HCT116 (cell line): ENCODE measurements around the gene USP24. TPM values are rescaled to one million over a fixed set of nuclear protein-coding genes. Genes with fewer than 3 reads are reported as not detected.

Source experiments
- ATAC-seq: fragments of 200-7000 bp; cut with Tn5 transposase; 2 replicates; pipeline ENCODE4 v1.9.1; 2020; ENCODE audit warnings: mild to moderate bottlenecking, moderate library complexity
- BruUV-seq: library from RNA; stranded (reverse); fragments of 400-500 nt; replicated peaks from 2 replicates; lab custom pipeline; 2021; lab: Mats Ljungman, UMichigan
- CTCF ChIA-PET: fragments of 300-600 bp; sonication (Branson Sonifier 250); formaldehyde crosslinking; loops from one replicate; lab custom pipeline; 2021; ENCODE audit warnings: antibody characterized with exemption; lab: Charles Lee
- POLR2A ChIA-PET: fragments of 300-600, 350-600 bp; sonication (Branson Sonifier 250); formaldehyde crosslinking; loops from one replicate; lab custom pipeline; 2021; ENCODE audit warnings: antibody characterized with exemption; lab: Charles Lee
- RAD21 ChIA-PET, 2 experiments: fragments of 300-600 bp; sonication (Branson Sonifier 250); formaldehyde crosslinking; loops; one replicate each; lab custom pipeline; 2023; ENCODE audit warnings: low total read pairs in 2 of 2; ENCODE audit not compliant: uncharacterized antibody in 2 of 2, unreplicated experiment in 2 of 2, low non-redundant PET in 1 of 2; lab: Charles Lee
- DNase-seq: peaks from one replicate; pipeline ENCODE4 v3.0.0-alpha.2; 2010; ENCODE audit warnings: low read depth, low spot score
- H2AFZ ChIP-seq: fragments of 200-600 bp; shearing (Covaris generic), sonication (generic); 2 replicates; pipeline ENCODE4 v1.6.1; 2017; ENCODE audit warnings: low read depth, mixed run types, mixed read lengths, antibody characterized with exemption, low read length; ENCODE audit not compliant: poor library complexity, severe bottlenecking
- H3K27ac ChIP-seq: 2 replicates; pipeline ENCODE4 v1.5.1; 2012; ENCODE audit warnings: low read depth, low read length
- H3K27me3 ChIP-seq: fragments of 200-600 bp; sonication (generic); 2 replicates; pipeline ENCODE4 v1.6.1; 2016; ENCODE audit warnings: mixed run types, low read length, mixed read lengths; ENCODE audit not compliant: insufficient read depth
- H3K36me3 ChIP-seq, 2 experiments: fragments of 200-500 bp in 1 of 2; fragments of 200-600 bp in 1 of 2; sonication (Bioruptor generic) in 1 of 2; sonication (generic) in 1 of 2; 2 replicates each; pipeline versions ENCODE4 v1.5.1 to v1.6.1; 2014 to 2016; ENCODE audit warnings: low read length in 2 of 2, inconsistent platforms in 1 of 2, mixed read lengths in 1 of 2, mixed run types in 1 of 2; ENCODE audit not compliant: insufficient read depth in 2 of 2, control insufficient read depth in 1 of 2
- H3K4me1 ChIP-seq, 2 experiments: fragments of 200-600 bp in 1 of 2; sonication (generic) in 1 of 2; 2 replicates each; pipeline versions ENCODE4 v1.5.1 to v1.6.1; 2012 to 2017; ENCODE audit warnings: low read length in 2 of 2, inconsistent platforms in 1 of 2, mild to moderate bottlenecking in 1 of 2, mixed read lengths in 1 of 2, mixed run types in 1 of 2, moderate library complexity in 1 of 2; ENCODE audit not compliant: insufficient read depth in 2 of 2, control insufficient read depth in 1 of 2
- H3K4me2 ChIP-seq: fragments of 200-600 bp; sonication (generic); 2 replicates; pipeline ENCODE4 v1.6.1; 2017; ENCODE audit warnings: mixed run types, low read length, mixed read lengths
- H3K4me3 ChIP-seq, 2 experiments: fragments of 200-600 bp in 1 of 2; sonication (generic) in 1 of 2; replicated peaks in 1 of 2; 2 replicates each; pipeline ENCODE4 v1.5.1; 2011 to 2016; ENCODE audit warnings: low read length in 2 of 2, control low read depth in 1 of 2, low read depth in 1 of 2, mild to moderate bottlenecking in 1 of 2, mixed read lengths in 1 of 2, mixed run types in 1 of 2
- H3K79me2 ChIP-seq: fragments of 200-600 bp; sonication (generic); 2 replicates; pipeline ENCODE4 v1.6.1; 2017; ENCODE audit warnings: mild to moderate bottlenecking, mixed run types, low read length, moderate library complexity, mixed read lengths; ENCODE audit not compliant: insufficient read depth
- H3K9ac ChIP-seq: fragments of 200-600 bp; sonication (generic); 2 replicates; pipeline ENCODE4 v1.6.1; 2016; ENCODE audit warnings: low read length, mixed read lengths
- H3K9me2 ChIP-seq: fragments of 200-600 bp; sonication (generic), shearing (Covaris generic); 2 replicates; pipeline ENCODE4 v1.6.1; 2017; ENCODE audit warnings: mixed run types, mild to moderate bottlenecking, moderate library complexity; ENCODE audit not compliant: insufficient read depth
- H3K9me3 ChIP-seq, 2 experiments: fragments of 200-500 bp in 1 of 2; fragments of 200-600 bp in 1 of 2; sonication (Bioruptor generic) in 1 of 2; sonication (generic) in 1 of 2; 2 replicates each; pipeline ENCODE4 v1.6.1; 2014 to 2017; ENCODE audit warnings: low read length in 2 of 2, mixed read lengths in 2 of 2, inconsistent platforms in 1 of 2, low read depth in 1 of 2, mild to moderate bottlenecking in 1 of 2, mixed run types in 1 of 2, moderate library complexity in 1 of 2; ENCODE audit not compliant: control insufficient read depth in 1 of 2, insufficient read depth in 1 of 2
- H4K20me1 ChIP-seq: fragments of 200-600 bp; sonication (generic), shearing (Covaris generic); 2 replicates; pipeline ENCODE4 v1.6.1; 2017; ENCODE audit warnings: mixed run types, mild to moderate bottlenecking, moderate library complexity; ENCODE audit not compliant: insufficient read depth
- CEBPB ChIP-seq: IDR thresholded peaks from 2 replicates; pipeline ENCODE4 v1.6.1; 2012; ENCODE audit warnings: low read depth
- EZH2 ChIP-seq: fragments of 200-600 bp; sonication (generic); IDR thresholded peaks from 2 replicates; pipeline ENCODE4 v1.6.1; 2017; ENCODE audit warnings: antibody characterized with exemption, mixed run types
- FOSL1 ChIP-seq: IDR thresholded peaks from 2 replicates; pipeline ENCODE4 v1.6.1; 2012; ENCODE audit warnings: low read depth
- JUND ChIP-seq: IDR thresholded peaks from 2 replicates; pipeline ENCODE4 v1.6.1; 2012
- POLR2A ChIP-seq: IDR thresholded peaks from 2 replicates; pipeline ENCODE4 v1.7.0; 2011; ENCODE audit warnings: borderline replicate concordance; ENCODE audit not compliant: insufficient read depth, insufficient read length; ENCODE audit errors: extremely low read depth
- TCF7L2 ChIP-seq: IDR thresholded peaks from 2 replicates; pipeline ENCODE4 v1.7.0; 2011; ENCODE audit warnings: borderline replicate concordance, inconsistent platforms; ENCODE audit not compliant: insufficient read depth, insufficient read length; ENCODE audit errors: extremely low read depth
- YY1 ChIP-seq: IDR thresholded peaks from 2 replicates; pipeline ENCODE4 v1.6.1; 2011; ENCODE audit warnings: low read length, low read depth, moderate library complexity, mild to moderate bottlenecking; ENCODE audit not compliant: insufficient replicate concordance; ENCODE audit errors: extremely low read depth
- ZFX ChIP-seq: fragments of 450-650 bp; IDR thresholded peaks from 2 replicates; pipeline ENCODE4 v1.6.1; 2017
- ZNF274 ChIP-seq: fragments of 200-500 bp; sonication (Bioruptor generic); IDR thresholded peaks from 2 replicates; pipeline ENCODE4 v1.6.1; 2014; ENCODE audit warnings: mild to moderate bottlenecking, low read depth, low read length, inconsistent platforms
- intact Hi-C: fragments of 100-400 bp; cut with micrococcal nuclease; formaldehyde crosslinking; loops from 2 replicates; pipeline ENCODE4 v1.10.0; 2022
- total RNA-seq: library from RNA; stranded (reverse); gene quantifications from one replicate; pipeline ENCODE4 v1.2.1, GENCODE V29; 2021; ENCODE audit not compliant: unreplicated experiment
- TF ChIP-seq, protein P1 (sequence below): IDR thresholded peaks from 2 replicates; pipeline ENCODE4 v1.6.1; 2012; ENCODE audit warnings: low read depth
- TF ChIP-seq, protein P2 (sequence below): IDR thresholded peaks from 2 replicates; pipeline ENCODE4 v1.6.1; 2012

The USP24 gene
- total RNA-seq, 1 experiment from 2014 or later = 34.2 TPM

DNA sequence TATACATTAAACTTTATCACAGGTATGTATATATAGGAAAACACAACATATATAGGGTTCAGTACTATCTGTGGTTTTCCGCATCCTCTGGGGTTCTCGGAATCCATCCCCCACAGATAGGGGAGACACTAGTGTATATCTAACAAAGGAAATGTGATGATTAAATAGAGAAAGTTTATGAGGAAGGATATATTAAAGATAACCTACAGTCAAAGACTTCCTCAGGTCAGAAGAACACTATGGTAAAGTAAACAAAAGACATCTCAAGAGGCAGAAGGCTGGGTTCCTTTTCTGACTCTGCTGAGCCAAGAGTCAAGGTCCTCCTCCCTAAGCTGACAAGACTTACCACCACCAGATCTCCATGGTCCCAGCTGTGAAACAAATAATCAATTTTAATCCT, 12.1 kb downstream of the USP24 start:
- H3K9me3 ChIP-seq = no peaks in the 10 kb centered on the region
- no peak overlapping the region for H3K27ac ChIP-seq
- ATAC-seq (no peak), DNase-seq (no peak)
- no peak overlapping the region for H3K4me3 ChIP-seq
- ChIA-PET RAD21 (no interaction called here), POLR2A (no interaction called here), CTCF (no interaction called here)
- intact Hi-C loops = no loop called here
- H2AFZ ChIP-seq = no peak overlapping the region
- H4K20me1 ChIP-seq = peaks cover 3% of the 10 kb centered on the region; the same call in 1 of the 2 replicates
- peaks cover 88% of the 10 kb centered on the region for H3K79me2 ChIP-seq
- no peaks in the 10 kb centered on the region; a peak in 1 of 4 replicates for H3K4me1 ChIP-seq
- H3K9ac ChIP-seq = no peak overlapping the region
- H3K9me2 ChIP-seq = no peaks in the 10 kb centered on the region
- no peak overlapping the region for H3K4me2 ChIP-seq
- TF ChIP-seq, protein P1, sequence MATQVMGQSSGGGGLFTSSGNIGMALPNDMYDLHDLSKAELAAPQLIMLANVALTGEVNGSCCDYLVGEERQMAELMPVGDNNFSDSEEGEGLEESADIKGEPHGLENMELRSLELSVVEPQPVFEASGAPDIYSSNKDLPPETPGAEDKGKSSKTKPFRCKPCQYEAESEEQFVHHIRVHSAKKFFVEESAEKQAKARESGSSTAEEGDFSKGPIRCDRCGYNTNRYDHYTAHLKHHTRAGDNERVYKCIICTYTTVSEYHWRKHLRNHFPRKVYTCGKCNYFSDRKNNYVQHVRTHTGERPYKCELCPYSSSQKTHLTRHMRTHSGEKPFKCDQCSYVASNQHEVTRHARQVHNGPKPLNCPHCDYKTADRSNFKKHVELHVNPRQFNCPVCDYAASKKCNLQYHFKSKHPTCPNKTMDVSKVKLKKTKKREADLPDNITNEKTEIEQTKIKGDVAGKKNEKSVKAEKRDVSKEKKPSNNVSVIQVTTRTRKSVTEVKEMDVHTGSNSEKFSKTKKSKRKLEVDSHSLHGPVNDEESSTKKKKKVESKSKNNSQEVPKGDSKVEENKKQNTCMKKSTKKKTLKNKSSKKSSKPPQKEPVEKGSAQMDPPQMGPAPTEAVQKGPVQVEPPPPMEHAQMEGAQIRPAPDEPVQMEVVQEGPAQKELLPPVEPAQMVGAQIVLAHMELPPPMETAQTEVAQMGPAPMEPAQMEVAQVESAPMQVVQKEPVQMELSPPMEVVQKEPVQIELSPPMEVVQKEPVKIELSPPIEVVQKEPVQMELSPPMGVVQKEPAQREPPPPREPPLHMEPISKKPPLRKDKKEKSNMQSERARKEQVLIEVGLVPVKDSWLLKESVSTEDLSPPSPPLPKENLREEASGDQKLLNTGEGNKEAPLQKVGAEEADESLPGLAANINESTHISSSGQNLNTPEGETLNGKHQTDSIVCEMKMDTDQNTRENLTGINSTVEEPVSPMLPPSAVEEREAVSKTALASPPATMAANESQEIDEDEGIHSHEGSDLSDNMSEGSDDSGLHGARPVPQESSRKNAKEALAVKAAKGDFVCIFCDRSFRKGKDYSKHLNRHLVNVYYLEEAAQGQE = no peak
- no peak for TF ChIP-seq JUND
- TF ChIP-seq TCF7L2 = no peak
- TF ChIP-seq, protein P2, sequence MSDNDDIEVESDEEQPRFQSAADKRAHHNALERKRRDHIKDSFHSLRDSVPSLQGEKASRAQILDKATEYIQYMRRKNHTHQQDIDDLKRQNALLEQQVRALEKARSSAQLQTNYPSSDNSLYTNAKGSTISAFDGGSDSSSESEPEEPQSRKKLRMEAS = no peak
- TF ChIP-seq ZFX = no peak
- TF ChIP-seq CEBPB = no peak
- TF ChIP-seq POLR2A = no peak
- TF ChIP-seq YY1 = no peak
- no peak for TF ChIP-seq EZH2
- no peak for TF ChIP-seq FOSL1
- no peak for TF ChIP-seq ZNF274
- H3K27me3 ChIP-seq = no peaks in the 10 kb centered on the region
- H3K36me3 ChIP-seq = no peaks in the 10 kb centered on the region
- BruUV-seq = no TSS peak
